Transverse colon (tissue), 4 donors: ENCODE data around the gene SMAD6. TPM values are rescaled to one million over a fixed set of nuclear protein-coding genes. Genes with fewer than 3 reads are reported as not detected.

Experiments
- DNase-seq: peaks from one replicate; pipeline ENCODE4 v3.0.0-alpha.2; 2019
- H3K27ac ChIP-seq, 4 donors: fragments of 200-600 bp; sonication (generic); 2 replicates each; pipeline ENCODE4 v1.5.1; 2016 to 2018; ENCODE audit warnings: inconsistent platforms in 4 of 4
- H3K27me3 ChIP-seq: fragments of 200-600 bp; sonication (generic); 2 replicates; pipeline ENCODE4 v1.5.1; 2017; ENCODE audit warnings: inconsistent platforms
- H3K36me3 ChIP-seq, 4 donors: fragments of 200-600 bp; sonication (generic); 2 replicates each; pipeline ENCODE4 v1.5.1; 2017 to 2019; ENCODE audit warnings: inconsistent platforms in 4 of 4
- H3K4me1 ChIP-seq, 4 donors: fragments of 200-600 bp; sonication (generic); 2 replicates each; pipeline ENCODE4 v1.5.1; 2017 to 2020; ENCODE audit warnings: inconsistent platforms in 4 of 4
- H3K4me3 ChIP-seq, 4 donors: fragments of 200-600 bp; sonication (generic); 1 replicate in 1 of 4; 2 replicates in 3 of 4; pipeline versions ENCODE4 v1.5.1 to v1.6.1; 2017 to 2019; ENCODE audit warnings: inconsistent platforms in 4 of 4
- H3K9me3 ChIP-seq, 2 donors: fragments of 200-600 bp; sonication (generic); 2 replicates each; pipeline ENCODE4 v1.5.1; 2017 to 2019; ENCODE audit warnings: inconsistent platforms in 2 of 2
- EP300 ChIP-seq: sonication (generic); formaldehyde crosslinking; IDR thresholded peaks from one replicate; pipeline ENCODE4 v1.6.1; 2017; ENCODE audit warnings: antibody characterized with exemption, low read depth
- POLR2A ChIP-seq: fragments of 450-650 bp; IDR thresholded peaks from one replicate; pipeline ENCODE4 v1.6.1; 2016; ENCODE audit warnings: antibody characterized with exemption, mild to moderate bottlenecking, moderate library complexity
- POLR2AphosphoS5 ChIP-seq, 3 donors: sonication (generic); formaldehyde crosslinking; IDR thresholded peaks; one replicate each; pipeline ENCODE4 v1.6.1; 2016; ENCODE audit warnings: antibody characterized with exemption in 3 of 3
- WGBS, 2 donors: methylation state at CpG; one replicate each; pipeline ENCODE4 v1.1.5; 2018; ENCODE audit warnings: low coverage in 1 of 2; 5-methylcytosine and 5-hydroxymethylcytosine counted together
- in situ Hi-C, 4 donors: fragments of 200-750 bp; cut with MboI; loops; one replicate each; pipeline versions ENCODE4 v1.15.0 to v1.15.1; 2017; ENCODE audit warnings: low sequenced_read_pairs in 3 of 4, low pct_ligation_motif_present in 1 of 4, low pct_unique_long_range_greater_than_20kb in 1 of 4
- intact Hi-C: fragments of 100-400 bp; cut with DNase I; formaldehyde crosslinking; loops from one replicate; pipeline ENCODE4 v1.15.1; 2023; ENCODE audit warnings: low total_unique reads
- total RNA-seq, 4 donors: library from RNA; depleted of rRNA; stranded (reverse); fragments of >200 nt; gene quantifications; one replicate each; pipeline ENCODE4 v1.1.0, GENCODE V29; 2016
- TF ChIP-seq, protein P1 (sequence below), 5 experiments: fragments of 200-600 bp in 3 of 5; fragments of 450-650 bp in 2 of 5; sonication (generic) in 3 of 5; IDR thresholded peaks; 1 replicate in 2 of 5; 2 replicates in 3 of 5; pipeline ENCODE4 v1.5.1; 2016 to 2017; ENCODE audit warnings: antibody characterized with exemption in 5 of 5, inconsistent platforms in 3 of 5, mild to moderate bottlenecking in 2 of 5, moderate library complexity in 1 of 5

Gene SMAD6
- total RNA-seq, 4 donors from 2014 or later: 6.7 to 214 (median 9.3) TPM

DNA sequence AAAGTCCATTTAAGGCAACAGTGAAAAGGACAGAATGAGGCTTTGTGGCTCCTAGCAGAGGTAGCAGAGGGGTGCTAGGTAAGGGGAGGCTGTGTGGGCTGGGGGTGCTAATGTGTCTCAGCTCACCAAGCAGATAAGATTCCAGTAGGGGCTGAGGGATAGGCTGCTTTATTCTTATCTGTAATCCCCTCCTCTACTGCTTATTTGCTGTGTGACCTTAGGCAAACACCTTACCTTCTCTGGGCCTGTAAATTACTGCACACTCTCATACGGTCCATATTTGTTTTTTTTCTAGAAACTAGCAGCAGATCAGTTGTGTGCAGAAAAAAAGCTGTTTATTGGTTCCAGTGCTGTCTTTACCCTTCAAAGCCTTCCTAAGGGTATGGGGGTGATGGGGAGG, 52.8 kb downstream of the SMAD6 start:
- in situ Hi-C loops (loop anchor here in 1 of 4 donors (25.0 kb wide), 1 partner anchor 142 kb away; no protein-coding TSS in a partner anchor), intact Hi-C loops (no loop called here)
- H3K4me3 ChIP-seq: no peak overlapping the region
- H3K4me1 ChIP-seq: peaks cover 0 to 9% (median 2%) of the 10 kb centered on the region in 4 donors
- H3K27me3 ChIP-seq: no peaks in the 10 kb centered on the region
- no peak overlapping the region for H3K27ac ChIP-seq
- DNase-seq: no peak
- 86 to 93% methylated on average over 1 of the region's 1 CpG for WGBS, 2 donors
- TF ChIP-seq POLR2A (no peak), EP300 (no peak), POLR2AphosphoS5 (IDR thresholded peaks at IDR 0.05) (no peak)
- TF ChIP-seq, protein P1, sequence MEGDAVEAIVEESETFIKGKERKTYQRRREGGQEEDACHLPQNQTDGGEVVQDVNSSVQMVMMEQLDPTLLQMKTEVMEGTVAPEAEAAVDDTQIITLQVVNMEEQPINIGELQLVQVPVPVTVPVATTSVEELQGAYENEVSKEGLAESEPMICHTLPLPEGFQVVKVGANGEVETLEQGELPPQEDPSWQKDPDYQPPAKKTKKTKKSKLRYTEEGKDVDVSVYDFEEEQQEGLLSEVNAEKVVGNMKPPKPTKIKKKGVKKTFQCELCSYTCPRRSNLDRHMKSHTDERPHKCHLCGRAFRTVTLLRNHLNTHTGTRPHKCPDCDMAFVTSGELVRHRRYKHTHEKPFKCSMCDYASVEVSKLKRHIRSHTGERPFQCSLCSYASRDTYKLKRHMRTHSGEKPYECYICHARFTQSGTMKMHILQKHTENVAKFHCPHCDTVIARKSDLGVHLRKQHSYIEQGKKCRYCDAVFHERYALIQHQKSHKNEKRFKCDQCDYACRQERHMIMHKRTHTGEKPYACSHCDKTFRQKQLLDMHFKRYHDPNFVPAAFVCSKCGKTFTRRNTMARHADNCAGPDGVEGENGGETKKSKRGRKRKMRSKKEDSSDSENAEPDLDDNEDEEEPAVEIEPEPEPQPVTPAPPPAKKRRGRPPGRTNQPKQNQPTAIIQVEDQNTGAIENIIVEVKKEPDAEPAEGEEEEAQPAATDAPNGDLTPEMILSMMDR (IDR thresholded peaks at IDR 0.05): no peak
- H3K36me3 ChIP-seq: peaks cover 0 to 3% (median 0%) of the 10 kb centered on the region in 4 donors
- H3K9me3 ChIP-seq: no peaks in the 10 kb centered on the region

DNA sequence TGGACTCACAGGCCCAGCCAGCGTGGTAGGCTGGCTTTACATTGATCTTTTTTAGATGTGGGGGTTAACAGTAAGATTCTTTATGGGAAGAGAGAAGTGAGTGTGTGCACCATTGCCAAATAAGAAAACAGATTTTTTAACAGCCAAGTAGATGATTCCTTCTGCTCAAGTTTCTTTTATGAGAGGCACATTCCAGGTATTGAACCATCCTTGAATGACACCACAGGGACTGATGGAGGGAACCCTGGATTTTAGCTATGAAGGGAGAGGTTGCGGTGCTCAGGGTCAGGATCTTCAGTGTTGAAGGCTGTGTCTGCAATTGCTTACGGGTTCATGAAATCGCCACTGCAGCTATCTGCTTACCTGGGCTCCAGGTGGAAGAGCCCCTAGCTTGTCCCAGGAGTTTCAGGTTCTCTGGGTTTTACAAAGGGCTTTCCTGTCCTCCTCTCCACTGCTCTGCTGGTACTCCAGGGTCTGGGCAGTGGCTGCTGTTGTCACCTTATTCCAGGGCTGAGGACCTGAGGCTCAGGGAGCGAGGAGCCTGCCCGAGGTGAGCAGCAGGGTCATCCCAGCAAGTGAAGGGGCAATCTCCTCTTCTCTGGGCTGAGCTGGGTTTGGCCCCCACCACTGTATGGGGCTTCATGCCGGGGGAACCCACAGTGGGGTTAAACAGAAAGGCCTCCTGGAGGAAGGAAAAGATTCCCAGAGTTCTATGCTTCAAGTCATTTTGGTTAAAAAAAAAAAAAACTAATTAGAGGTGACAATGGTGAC, 53.4 kb downstream of the SMAD6 start:
- intact Hi-C loops: no loop called here
- no peak for DNase-seq
- H3K27me3 ChIP-seq: no peaks in the 10 kb centered on the region
- in situ Hi-C loops: loop anchor here in 1 of 4 donors (25.0 kb wide), 1 partner anchor 143 kb away; no protein-coding TSS in a partner anchor
- peaks cover 0 to 9% (median 2%) of the 10 kb centered on the region in 4 donors for H3K4me1 ChIP-seq
- no peak for TF ChIP-seq POLR2A
- TF ChIP-seq, protein P1 (IDR thresholded peaks at IDR 0.05): no peak
- TF ChIP-seq POLR2AphosphoS5 (IDR thresholded peaks at IDR 0.05): no peak
- TF ChIP-seq EP300: no peak
- no peaks in the 10 kb centered on the region for H3K9me3 ChIP-seq
- no peak overlapping the region for H3K4me3 ChIP-seq
- no peak overlapping the region for H3K27ac ChIP-seq
- 87 to 89% methylated on average over 3 to 7 of the region's 7 CpGs for WGBS, 2 donors
- H3K36me3 ChIP-seq: peaks cover 0 to 3% (median 0%) of the 10 kb centered on the region in 4 donors

DNA sequence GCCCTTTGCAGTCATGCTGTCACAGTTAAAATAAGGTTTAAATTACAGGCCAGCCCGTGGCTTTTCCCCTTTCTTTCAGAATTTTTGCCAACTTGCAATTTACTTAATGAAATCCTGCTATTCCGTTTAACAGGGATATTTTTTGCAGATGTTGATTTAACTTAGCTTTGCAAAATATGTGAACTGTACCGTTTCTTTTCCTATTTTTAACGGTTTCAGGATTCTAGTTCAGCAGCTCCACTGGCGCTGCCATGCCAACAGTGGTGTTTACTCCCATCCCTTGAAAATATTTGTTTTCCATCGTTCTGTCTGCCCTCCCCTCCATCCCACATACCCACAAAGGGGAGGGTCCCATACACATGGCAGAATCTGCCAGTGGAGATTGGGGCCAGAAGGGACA, 54.3 kb downstream of the SMAD6 start:
- 61 to 79% methylated on average over 6 of the region's 6 CpGs for WGBS, 2 donors
- no peak overlapping the region for H3K4me3 ChIP-seq
- no peak for DNase-seq
- H3K36me3 ChIP-seq: peaks cover 0 to 3% (median 0%) of the 10 kb centered on the region in 4 donors
- TF ChIP-seq EP300 (no peak), POLR2A (no peak), POLR2AphosphoS5 (IDR thresholded peaks at IDR 0.05) (no peak)
- TF ChIP-seq, protein P1 (IDR thresholded peaks at IDR 0.05): no peak
- H3K27me3 ChIP-seq: no peaks in the 10 kb centered on the region
- intact Hi-C loops (no loop called here), in situ Hi-C loops (loop anchor here in 1 of 4 donors (25.0 kb wide), 1 partner anchor 144 kb away; no protein-coding TSS in a partner anchor)
- H3K27ac ChIP-seq: no peak overlapping the region
- peaks cover 0 to 16% (median 3%) of the 10 kb centered on the region in 4 donors for H3K4me1 ChIP-seq
- no peaks in the 10 kb centered on the region for H3K9me3 ChIP-seq

DNA sequence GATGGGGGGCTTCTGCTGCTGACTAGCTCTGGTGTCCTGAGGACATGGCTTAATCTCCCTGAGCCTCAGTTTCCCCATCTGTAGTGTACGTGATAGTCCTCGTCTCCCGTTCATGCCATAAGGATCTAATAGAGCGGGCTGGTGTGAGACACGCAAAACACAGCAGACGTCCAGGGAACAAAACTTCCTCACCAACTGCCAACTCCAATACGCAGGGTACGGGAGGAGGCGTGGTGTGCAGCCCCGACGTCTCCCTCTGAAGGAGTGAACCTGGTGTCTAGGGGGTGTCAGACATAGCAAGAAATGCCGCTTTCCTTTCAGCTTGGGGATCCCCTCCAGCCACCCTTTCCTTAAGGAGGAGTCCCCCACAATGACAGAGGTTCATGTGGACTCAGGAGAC, 55.0 kb downstream of the SMAD6 start:
- H3K27me3 ChIP-seq: no peaks in the 10 kb centered on the region
- H3K4me3 ChIP-seq: no peak overlapping the region
- H3K4me1 ChIP-seq: peaks cover 0 to 17% (median 6%) of the 10 kb centered on the region in 4 donors
- in situ Hi-C loops (loop anchor here in 1 of 4 donors (25.0 kb wide), 1 partner anchor 145 kb away; no protein-coding TSS in a partner anchor), intact Hi-C loops (no loop called here)
- peaks cover 0 to 3% (median 0%) of the 10 kb centered on the region in 4 donors for H3K36me3 ChIP-seq
- no peak for DNase-seq
- TF ChIP-seq, protein P1 (IDR thresholded peaks at IDR 0.05): no peak
- TF ChIP-seq EP300: no peak
- no peaks in the 10 kb centered on the region for H3K9me3 ChIP-seq
- WGBS, 2 donors: 93 to 100% methylated on average over 1 to 12 of the region's 12 CpGs
- no peak overlapping the region for H3K27ac ChIP-seq
